HL-60 (cell line): Measurements from ENCODE around the gene ADGRB2.
A peak's percentile ranks its signal among the peaks of the same experiment; 100 is the strongest.

Experiments
- DNase-seq, 2 experiments: peaks; one replicate each; pipeline ENCODE4 v3.0.0-alpha.2; 2010 to 2020; ENCODE audit warnings: low read depth in 1 of 2, low spot score in 1 of 2
- H3K27ac ChIP-seq: fragments of 250-450 bp; sonication (Bioruptor Pico); replicated peaks from 2 replicates; pipeline ENCODE4 v1.5.1; 2020; ENCODE audit warnings: mild to moderate bottlenecking, moderate library complexity
- H3K27me3 ChIP-seq: fragments of 250-450 bp; sonication (Bioruptor Pico); 2 replicates; pipeline ENCODE4 v1.5.1; 2021; ENCODE audit warnings: mild to moderate bottlenecking, moderate library complexity; ENCODE audit not compliant: insufficient read depth, poor library complexity, severe bottlenecking
- H3K4me3 ChIP-seq: replicated peaks from 2 replicates; pipeline ENCODE4 v1.5.1; 2011; ENCODE audit warnings: mild to moderate bottlenecking, control low read depth, low read length; ENCODE audit not compliant: insufficient read depth
- CTCF ChIP-seq: IDR thresholded peaks from one replicate; pipeline ENCODE4 v1.5.1; 2011; ENCODE audit warnings: low read length, control low read depth, inconsistent platforms; ENCODE audit not compliant: insufficient read depth
- GABPA ChIP-seq: IDR thresholded peaks from 2 replicates; pipeline ENCODE4 v1.6.1; 2012; ENCODE audit warnings: low read depth
- POLR2AphosphoS5 ChIP-seq: IDR thresholded peaks from 2 replicates; pipeline ENCODE4 v1.6.1; 2012; ENCODE audit warnings: low read depth
- REST ChIP-seq: IDR thresholded peaks from 2 replicates; pipeline ENCODE4 v1.6.1; 2012; ENCODE audit warnings: low read depth; ENCODE audit not compliant: insufficient replicate concordance
- SPI1 ChIP-seq: IDR thresholded peaks from 2 replicates; pipeline ENCODE4 v1.6.1; 2012; ENCODE audit warnings: low read depth, mild to moderate bottlenecking, borderline replicate concordance

ADGRB2 gene

GRCh38 chr1:31803610-31804009 lies 39.5 kb upstream of the ADGRB2 start:
- no peak overlapping the region for H3K4me3 ChIP-seq
- TF ChIP-seq CTCF: no peak
- TF ChIP-seq REST: no peak
- TF ChIP-seq SPI1: no peak
- no peak overlapping the region for H3K27ac ChIP-seq
- no peaks in the 10 kb centered on the region for H3K27me3 ChIP-seq
- no peak for DNase-seq

GRCh38 chr1:31802190-31803150 lies 38.3 kb upstream of the ADGRB2 start:
- H3K4me3 ChIP-seq: no peak overlapping the region
- peaks cover 4% of the 10 kb centered on the region for H3K27me3 ChIP-seq
- no peak overlapping the region for H3K27ac ChIP-seq
- TF ChIP-seq SPI1: no peak
- TF ChIP-seq GABPA: no peak
- no peak for TF ChIP-seq CTCF
- TF ChIP-seq POLR2AphosphoS5: no peak
- TF ChIP-seq REST: no peak
- no peak for DNase-seq

GRCh38 chr1:31801458-31801857 lies 37.3 kb upstream of the ADGRB2 start:
- Histone ChIP-seq H3K4me3 (no peak overlapping the region), H3K27me3 (peaks cover 4% of the 10 kb centered on the region), H3K27ac (no peak overlapping the region)
- no peak for DNase-seq
- TF ChIP-seq REST (no peak), GABPA (no peak), POLR2AphosphoS5 (no peak), CTCF (no peak), SPI1 (peak; percentile 40; the same call in 1 of the 2 replicates)
